Hippocampal formation (tissue), 2 donors: ENCODE data around the gene NTF4.
A peak's percentile ranks its signal among the peaks of the same experiment; 100 is the strongest.

ENCODE experiments used
- DNase-seq, 2 donors: peaks; one replicate each; lab custom pipeline; 2025; lab: John Stamatoyannopoulos, UW

NTF4 gene

GRCh38 chr19:49091391-49092038 lies 26.9 kb upstream of the NTF4 start:
- DNase-seq: no peak

GRCh38 chr19:49086296-49086695 lies 21.7 kb upstream of the NTF4 start:
- no peak for DNase-seq

GRCh38 chr19:49085868-49086232 lies 21.2 kb upstream of the NTF4 start:
- no peak for DNase-seq

GRCh38 chr19:49085020-49085867 lies 20.6 kb upstream of the NTF4 start, which contains the start of gene SNRNP70:
TSS of gene SNRNP70 (plus strand) at chr19:49085451. CDS start at chr19:49086415, 964 bp downstream.
- DNase-seq: peak; percentile 96 to 97

GRCh38 chr19:49084206-49085019 lies 19.8 kb upstream of the NTF4 start:
- no peak for DNase-seq

- DNase-seq: no peak
Measured at GRCh38 chr19:49081273-49081672, 16.7 kb upstream of the NTF4 start.

GRCh38 chr19:49080392-49080791 lies 15.8 kb upstream of the NTF4 start:
- no peak for DNase-seq

- DNase-seq: peak in 1 of 2 donors; percentile 21
Measured at GRCh38 chr19:49074869-49075268, 10.3 kb upstream of the NTF4 start.

GRCh38 chr19:49073514-49074378 lies 9.1 kb upstream of the NTF4 start:
- no peak for DNase-seq

- DNase-seq: no peak
Measured at GRCh38 chr19:49071860-49072547, 7.4 kb upstream of the NTF4 start.

GRCh38 chr19:49070416-49070815 lies 5.8 kb upstream of the NTF4 start:
- DNase-seq: no peak

GRCh38 chr19:49069026-49069425 lies 4.4 kb upstream of the NTF4 start:
- no peak for DNase-seq

GRCh38 chr19:49067554-49067953 lies 2.9 kb upstream of the NTF4 start:
- no peak for DNase-seq

- no peak for DNase-seq
Measured at GRCh38 chr19:49065905-49066512, 1.4 kb upstream of the NTF4 start.

GRCh38 chr19:49064029-49064629 lies 489 bp downstream of the NTF4 start:
- no peak for DNase-seq

GRCh38 chr19:49061445-49061844 lies 3.2 kb downstream of the NTF4 start:
- DNase-seq: no peak

- DNase-seq: no peak
Measured at GRCh38 chr19:49061000-49061399, 3.6 kb downstream of the NTF4 start.

- no peak for DNase-seq
Measured at GRCh38 chr19:49059053-49059452, 5.6 kb downstream of the NTF4 start.

GRCh38 chr19:49058562-49058961 lies 6.1 kb downstream of the NTF4 start:
- no peak for DNase-seq

- peak in 1 of 2 donors; percentile 7 for DNase-seq
Measured at GRCh38 chr19:49057636-49058234, 6.9 kb downstream of the NTF4 start, which contains the start of gene CGB7. TSS of gene CGB7 (minus strand) at chr19:49057749. CDS start at chr19:49055375, 2,374 bp downstream.
